Ovary (tissue), 3 donors: ENCODE data around the gene MAN1C1.

Source experiments
- CTCF ChIP-seq, 3 donors: fragments of 450-650 bp in 2 of 3; fragments of 200-600 bp in 1 of 3; IDR thresholded peaks; one replicate each; pipeline versions ENCODE4 v1.5.1 to v1.8.0; 2016 to 2022; ENCODE audit warnings: antibody characterized with exemption in 3 of 3, mild to moderate bottlenecking in 1 of 3
- EP300 ChIP-seq: sonication (generic); formaldehyde crosslinking; IDR thresholded peaks from one replicate; pipeline ENCODE4 v1.6.1; 2017; ENCODE audit warnings: antibody characterized with exemption
- donor health status: DM: no; HTN: no; CAD: no.

GRCh38 chr1:25706146-25707089, 89.8 kb downstream of the MAN1C1 start:
- TF ChIP-seq EP300 (no peak), CTCF (IDR thresholded peaks at IDR 0.05) (no peak)
